HG03342 (cell line): ENCODE results near the gene APOA4.

ENCODE experiments used
- ATAC-seq: cut with Tn5 transposase; IDR thresholded peaks from one replicate; pipeline ENCODE4 v1.9.1; 2021; ENCODE audit warnings: mild to moderate bottlenecking, moderate library complexity; ENCODE audit not compliant: unreplicated experiment

The APOA4 gene

DNA sequence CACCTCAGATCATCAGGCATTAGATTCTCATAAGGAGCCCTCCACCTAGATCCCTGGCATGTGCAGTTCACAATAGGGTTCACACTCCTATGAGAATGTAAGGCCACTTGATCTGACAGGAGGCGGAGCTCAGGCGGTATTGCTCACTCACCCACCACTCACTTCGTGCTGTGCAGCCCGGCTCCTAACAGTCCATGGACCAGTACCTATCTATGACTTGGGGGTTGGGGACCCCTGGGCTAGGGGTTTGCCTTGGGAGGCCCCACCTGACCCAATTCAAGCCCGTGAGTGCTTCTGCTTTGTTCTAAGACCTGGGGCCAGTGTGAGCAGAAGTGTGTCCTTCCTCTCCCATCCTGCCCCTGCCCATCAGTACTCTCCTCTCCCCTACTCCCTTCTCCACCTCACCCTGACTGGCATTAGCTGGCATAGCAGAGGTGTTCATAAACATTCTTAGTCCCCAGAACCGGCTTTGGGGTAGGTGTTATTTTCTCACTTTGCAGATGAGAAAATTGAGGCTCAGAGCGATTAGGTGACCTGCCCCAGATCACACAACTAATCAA is 8.8 kb upstream of the APOA4 start:
- ATAC-seq: no peak

- no peak for ATAC-seq
Observed at GRCh38 chr11:116830184-116830912, 7.2 kb upstream of the APOA4 start.

DNA sequence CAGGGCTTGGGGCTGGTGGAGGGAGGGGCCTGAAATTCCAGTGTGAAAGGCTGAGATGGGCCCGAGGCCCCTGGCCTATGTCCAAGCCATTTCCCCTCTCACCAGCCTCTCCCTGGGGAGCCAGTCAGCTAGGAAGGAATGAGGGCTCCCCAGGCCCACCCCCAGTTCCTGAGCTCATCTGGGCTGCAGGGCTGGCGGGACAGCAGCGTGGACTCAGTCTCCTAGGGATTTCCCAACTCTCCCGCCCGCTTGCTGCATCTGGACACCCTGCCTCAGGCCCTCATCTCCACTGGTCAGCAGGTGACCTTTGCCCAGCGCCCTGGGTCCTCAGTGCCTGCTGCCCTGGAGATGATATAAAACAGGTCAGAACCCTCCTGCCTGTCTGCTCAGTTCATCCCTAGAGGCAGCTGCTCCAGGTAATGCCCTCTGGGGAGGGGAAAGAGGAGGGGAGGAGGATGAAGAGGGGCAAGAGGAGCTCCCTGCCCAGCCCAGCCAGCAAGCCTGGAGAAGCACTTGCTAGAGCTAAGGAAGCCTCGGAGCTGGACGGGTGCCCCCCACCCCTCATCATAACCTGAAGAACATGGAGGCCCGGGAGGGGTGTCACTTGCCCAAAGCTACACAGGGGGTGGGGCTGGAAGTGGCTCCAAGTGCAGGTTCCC is 6.5 kb upstream of the APOA4 start, which contains the start of gene APOC3:
APOC3 (plus strand) TSS at position 383 of the 659 bp plus-strand sequence. CDS start 676 bp downstream, outside the sequence.
- no peak for ATAC-seq

GRCh38 chr11:116828632-116829524 is 5.8 kb upstream of the APOA4 start:
- ATAC-seq: no peak

GRCh38 chr11:116827461-116827860 is 4.4 kb upstream of the APOA4 start:
- ATAC-seq: no peak

DNA sequence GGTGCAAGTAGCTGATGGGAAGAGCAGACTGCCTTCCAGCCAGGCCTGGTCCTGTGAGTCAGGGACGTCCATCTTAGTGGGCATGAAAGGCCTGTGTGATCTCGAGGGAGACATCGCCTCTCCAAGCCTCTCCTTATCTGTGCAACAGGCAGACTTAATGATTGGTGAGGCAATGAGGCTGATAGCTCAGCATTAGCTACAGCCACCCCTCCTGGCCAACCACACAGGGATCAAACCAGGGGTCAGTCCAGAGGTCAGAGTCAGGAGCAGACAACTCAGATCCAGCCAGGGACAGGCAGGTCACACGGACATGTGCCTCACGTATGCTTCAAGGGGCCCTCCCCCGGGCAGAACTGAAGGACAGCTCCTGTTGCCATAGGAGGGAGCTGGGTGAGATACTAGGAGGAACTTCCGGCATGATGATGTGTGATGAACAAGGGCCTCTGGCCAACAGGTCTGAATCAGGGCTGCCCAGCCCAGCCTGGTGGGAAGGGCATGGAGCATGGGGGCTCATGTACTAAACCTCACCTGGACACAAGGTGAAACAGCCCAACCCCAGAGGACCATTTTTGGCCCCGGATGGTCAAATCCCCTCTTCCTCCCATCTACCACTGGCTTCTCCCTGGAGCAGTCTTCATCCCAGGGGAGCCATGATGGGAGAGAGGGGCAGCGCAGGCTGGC is 3.8 kb upstream of the APOA4 start:
- ATAC-seq: no peak

- ATAC-seq: no peak
Observed at GRCh38 chr11:116825854-116826750, 3.0 kb upstream of the APOA4 start.

GRCh38 chr11:116825434-116825833 is 2.3 kb upstream of the APOA4 start:
- no peak for ATAC-seq

DNA sequence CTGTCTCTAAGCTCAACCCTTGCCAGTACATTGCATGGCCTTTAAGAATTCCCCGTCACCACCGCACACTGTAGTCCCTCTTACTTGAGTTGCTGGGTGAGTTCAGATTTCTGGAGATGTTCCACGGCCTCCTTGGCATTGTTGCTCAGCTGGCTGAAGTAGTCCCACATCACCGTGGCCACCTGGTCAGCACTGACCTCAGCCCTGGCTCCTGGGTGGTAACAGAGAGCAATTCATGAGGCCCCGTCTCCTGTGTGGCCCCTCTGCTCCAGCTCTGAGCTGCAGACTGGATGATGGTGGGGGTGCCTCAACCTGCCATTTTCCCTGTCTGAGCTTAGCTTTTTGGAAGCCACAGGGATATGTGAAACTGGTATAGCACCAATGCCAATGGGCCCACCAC is 529 bp downstream of the APOA4 start:
- no peak for ATAC-seq

DNA sequence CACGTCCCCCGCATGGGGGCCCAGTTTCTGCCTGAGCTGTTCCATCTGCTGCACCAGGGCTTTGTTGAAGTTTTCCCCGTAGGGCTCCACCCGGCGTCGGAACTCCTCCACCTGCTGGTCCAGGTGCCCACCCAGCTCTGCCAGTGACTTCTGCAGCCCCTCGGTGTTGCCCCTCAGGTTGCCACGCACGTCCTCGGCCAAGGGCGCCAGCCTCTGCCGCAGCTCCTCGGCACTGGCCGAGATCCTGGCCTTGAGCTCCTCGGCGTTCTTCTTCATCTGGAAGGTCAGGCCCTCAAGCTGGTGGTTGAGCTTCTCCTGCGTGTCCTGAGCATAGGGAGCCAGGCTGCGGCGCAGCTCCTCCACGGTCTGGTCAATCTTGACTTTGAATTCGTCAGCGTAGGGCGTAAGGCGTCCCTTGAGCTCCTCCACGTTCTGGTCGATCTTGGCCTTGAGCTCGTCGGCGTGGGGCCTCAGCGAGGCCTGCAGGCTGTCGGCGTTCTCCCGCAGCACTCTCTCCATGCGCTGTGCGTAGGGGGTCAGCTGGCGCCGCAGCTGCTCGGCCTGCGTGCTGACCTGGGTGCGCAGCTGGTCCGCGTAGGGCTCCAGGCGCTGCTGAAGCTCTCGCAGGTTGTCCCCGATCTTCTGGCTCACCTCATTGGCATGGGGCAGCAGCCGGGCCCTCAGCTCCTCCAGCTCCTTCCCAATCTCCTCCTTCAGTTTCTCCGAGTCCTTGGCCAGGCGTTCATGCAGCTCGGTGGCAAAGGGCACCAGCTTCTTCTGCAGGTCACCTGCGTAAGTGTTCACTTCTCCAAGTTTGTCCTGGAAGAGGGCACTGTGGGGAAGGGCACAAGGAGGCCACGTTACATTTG is 1.8 kb downstream of the APOA4 start:
- no peak for ATAC-seq

DNA sequence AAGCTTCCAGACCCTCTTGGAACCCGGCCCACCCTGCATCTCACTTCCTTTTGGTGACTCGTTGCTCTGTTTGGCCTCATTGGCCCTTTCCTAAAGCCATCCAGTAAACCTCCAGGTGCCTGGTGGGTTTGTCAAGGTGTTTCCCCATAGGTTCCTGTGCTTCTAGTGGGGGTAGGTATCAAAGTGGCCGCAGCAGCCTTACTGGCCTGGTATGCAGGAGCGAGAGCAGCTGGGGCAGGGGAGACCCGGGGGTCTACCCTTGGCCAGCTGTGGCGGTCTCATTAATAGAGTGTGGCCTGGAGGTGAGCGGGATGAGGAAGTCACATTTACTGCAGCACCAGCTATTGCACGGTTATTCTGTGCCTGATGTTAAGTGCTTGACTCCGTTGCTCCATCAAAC is 4.1 kb downstream of the APOA4 start:
- no peak for ATAC-seq

DNA sequence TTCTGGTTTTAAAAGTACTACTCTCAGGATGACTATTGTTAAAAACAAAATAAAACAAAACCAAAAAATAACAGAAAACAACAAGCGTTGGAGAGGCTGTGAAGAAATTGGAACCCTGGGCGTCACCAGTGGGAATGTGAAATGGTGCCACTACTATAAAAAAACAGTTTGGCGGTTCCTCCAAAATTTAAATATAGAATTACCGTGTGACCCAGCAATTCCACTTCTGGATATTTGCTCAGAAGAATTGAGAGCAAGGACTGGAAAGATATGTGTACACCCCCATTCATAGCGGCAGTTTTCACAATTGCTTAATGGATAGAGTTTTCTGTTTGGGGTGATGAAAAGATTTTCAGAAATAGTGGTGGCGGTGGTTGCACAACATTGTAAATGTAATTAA is 8.6 kb downstream of the APOA4 start:
- ATAC-seq: no peak

DNA sequence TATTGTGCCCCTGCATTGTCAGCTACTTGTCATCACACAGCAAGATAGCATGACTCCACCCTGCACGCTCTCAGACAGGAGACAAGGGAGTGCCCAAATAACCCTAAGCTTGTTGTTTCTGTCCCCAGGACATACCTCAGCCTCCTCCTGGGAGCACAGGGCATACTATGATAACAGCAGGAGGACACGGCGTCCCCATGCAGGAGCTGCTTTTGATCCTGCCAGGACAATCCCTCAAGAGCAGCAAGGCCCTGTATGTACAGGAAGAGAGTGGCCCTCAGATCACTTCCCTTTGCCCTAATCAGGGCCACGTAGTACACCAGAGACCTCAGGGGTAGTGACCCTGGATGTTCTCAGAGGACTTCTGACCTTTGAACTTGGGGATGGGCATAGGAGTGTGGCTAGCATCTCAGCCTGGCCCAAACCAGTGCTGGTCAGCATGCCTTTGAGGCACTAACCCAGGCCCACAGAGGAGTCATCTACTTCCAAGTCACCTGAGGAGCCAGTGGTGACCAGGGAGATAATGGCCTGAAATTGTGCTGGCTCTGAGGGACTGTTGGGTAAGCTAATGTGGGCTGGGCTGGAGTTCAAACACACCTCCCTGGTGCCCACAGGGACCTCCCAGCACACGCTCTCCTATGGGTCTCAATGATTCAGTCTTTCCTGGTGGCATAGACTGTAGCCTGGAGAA is 9.2 kb downstream of the APOA4 start:
- no peak for ATAC-seq

DNA sequence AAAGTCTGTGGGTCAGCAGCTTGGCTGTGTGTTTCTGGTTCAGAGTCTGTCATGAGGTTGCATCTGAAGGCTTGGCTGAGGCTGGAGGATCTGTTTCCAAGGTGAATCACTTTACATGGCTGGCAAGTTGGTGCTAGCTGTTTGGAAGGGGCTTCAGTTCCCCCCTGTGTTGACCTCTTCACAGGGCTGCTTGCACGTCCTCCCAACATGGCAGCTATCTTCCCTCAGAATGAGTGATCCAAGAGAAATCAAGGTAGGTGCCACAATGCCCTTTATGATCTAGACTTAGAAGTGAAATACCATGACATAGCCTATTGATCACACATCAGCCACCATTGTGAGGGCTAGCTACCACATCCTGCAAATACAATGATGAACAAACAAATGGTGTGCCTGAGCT is 9.9 kb downstream of the APOA4 start:
- no peak for ATAC-seq

DNA sequence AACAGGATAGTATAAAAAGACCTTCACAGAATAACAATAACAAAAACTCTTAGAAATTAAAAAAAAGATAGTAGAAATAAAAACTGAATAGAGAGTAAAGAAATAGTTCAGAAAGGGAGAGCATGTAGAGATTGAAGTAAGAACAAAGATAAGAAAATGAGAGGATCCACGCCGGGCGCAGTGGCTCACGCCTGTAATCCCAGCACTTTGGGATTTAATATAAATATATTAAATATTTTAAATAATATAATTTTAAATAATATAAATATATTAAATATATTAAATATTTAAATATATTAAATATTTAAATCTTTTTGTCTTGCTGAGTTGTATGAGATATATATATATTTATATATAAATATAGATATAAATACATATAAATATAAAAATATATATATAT is 11.0 kb downstream of the APOA4 start:
- ATAC-seq: no peak

DNA sequence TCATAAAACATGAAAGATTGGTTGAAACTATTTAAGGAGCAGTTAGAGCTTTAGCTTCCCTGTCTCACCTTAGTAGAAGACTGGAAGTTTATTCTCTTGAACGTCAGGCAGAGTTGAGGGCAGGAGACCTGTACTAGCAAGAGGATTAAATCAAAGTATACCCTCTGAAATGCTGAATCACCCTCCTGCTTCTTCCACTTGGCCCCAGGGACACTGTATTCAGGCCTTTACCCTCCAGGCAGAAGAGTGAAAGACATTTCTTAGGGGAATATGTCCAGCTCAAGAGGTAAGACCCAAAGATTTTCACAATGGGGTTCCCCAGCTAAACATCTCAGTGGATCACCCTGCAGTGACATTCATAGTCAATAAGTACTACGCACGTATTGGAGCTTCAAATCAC is 11.9 kb downstream of the APOA4 start:
- ATAC-seq: no peak

DNA sequence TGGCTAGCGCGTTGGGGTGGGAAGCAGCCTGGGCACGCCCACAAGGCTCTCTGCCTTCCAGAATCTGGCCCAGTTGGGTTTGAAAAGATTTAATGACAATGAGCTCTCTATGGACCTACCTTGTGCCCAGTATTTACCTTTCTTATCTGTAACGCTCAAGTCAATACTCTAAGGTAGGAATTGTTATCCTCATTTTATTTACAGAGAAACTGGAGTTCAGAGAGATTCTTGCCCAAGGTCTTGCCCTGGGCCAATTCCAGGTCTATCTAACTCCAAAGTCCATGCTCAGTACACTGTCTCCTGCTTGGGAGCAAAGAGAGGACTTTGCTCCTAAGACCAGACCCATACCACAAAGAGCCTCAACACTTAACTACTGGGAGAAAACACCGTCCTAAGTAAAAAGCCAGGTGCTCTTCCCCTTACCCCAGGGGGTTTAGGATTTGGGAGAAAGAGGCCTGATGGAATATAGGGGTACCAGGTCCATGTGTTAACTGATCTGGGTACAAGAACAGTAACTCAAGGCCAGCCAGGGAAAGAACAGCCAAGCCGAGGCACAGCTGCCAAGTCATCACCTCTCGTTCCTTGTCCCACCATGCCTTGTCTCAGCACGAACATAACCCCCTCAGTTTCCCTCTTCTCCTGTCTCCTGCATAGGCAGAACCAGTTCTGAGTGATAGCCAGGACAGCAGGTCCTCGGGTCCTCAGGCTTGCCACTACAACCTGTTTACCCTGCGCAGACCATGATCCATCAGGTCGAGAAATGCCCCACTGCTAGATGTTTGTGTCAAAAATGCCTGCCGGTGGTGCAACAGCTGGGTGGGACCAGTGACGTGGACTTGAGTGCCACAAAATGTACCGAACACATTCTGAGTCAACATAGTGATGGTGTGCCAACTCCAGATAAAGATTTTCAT is 14.6 kb downstream of the APOA4 start:
- no peak for ATAC-seq
